ENCODE data around the gene PIEZO1. TPM values are rescaled to one million over a fixed set of nuclear protein-coding genes. Genes with fewer than 3 reads are reported as not detected.

Gene PIEZO1
- polyA plus RNA-seq, 4 donors: 25.6 to 46.9 (median 36.0) TPM

GRCh38 chr16:88706965-88707826 lies 77.8 kb downstream of the PIEZO1 start:
- no peak for DNase-seq (ENCODE audit: low read depth in 4 of 4, low spot score in 3 of 4)

GRCh38 chr16:88706229-88706964 lies 78.6 kb downstream of the PIEZO1 start, which contains the start of the genes CTU2 and RNF166:
Gene CTU2 (plus strand): TSS chr16:88706503. CDS start chr16:88706531, 28 bp downstream.
Gene RNF166 (minus strand): TSS chr16:88706408. CDS start chr16:88706325, 83 bp downstream.
- peak; percentile 64 to 73 (median 66) for DNase-seq (ENCODE audit: low read depth in 4 of 4, low spot score in 3 of 4)

GRCh38 chr16:88705801-88706228 lies 79.2 kb downstream of the PIEZO1 start:
- no peak for DNase-seq (ENCODE audit: low read depth in 4 of 4, low spot score in 3 of 4)

- DNase-seq (ENCODE audit: low read depth in 4 of 4, low spot score in 3 of 4): no peak
Measured at GRCh38 chr16:88705076-88705684, 79.8 kb downstream of the PIEZO1 start.

DNA sequence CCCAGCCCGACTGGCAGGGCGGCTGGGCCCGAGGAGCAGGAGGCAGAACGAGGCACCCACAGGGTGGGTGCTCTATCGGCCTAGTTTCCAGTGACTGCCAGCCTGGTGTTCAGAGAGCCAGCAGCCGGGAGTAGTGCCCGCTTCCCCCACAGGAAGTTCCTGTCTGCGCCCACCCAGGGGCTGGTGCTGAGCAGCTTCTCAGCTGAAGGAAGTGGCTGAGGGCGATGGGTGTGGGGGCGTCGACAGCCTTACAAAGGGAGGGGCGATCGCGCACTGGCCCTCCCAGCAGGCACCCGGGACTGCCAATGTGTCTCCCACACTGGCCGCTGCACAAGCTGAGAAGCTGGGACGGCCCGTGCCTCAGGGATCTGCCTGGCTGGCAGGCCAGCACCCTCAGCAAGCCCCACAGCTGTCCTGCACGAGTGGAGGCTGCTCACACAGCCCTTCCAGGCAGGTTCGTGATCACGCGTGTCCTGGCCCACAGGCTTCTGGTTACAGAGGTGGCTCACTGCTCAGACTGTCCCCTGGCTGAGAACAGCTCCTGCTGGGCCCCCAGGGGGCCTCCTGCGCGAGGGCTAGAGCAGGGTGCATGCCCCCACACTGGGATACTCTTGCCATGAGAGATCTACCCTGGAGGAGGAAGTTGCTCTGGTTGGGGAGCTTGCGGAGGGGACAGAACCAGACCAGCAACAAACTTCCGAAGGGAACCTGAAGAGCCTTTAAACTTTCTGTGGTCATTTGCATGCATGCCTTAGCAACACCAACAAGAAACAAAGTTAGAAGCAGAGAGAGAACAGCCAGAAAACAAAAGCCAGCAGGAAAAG lies 81.3 kb downstream of the PIEZO1 start:
- DNase-seq (ENCODE audit: low read depth in 4 of 4, low spot score in 3 of 4): no peak

GRCh38 chr16:88702371-88703210 lies 82.4 kb downstream of the PIEZO1 start:
- DNase-seq (ENCODE audit: low read depth in 4 of 4, low spot score in 3 of 4): no peak

DNA sequence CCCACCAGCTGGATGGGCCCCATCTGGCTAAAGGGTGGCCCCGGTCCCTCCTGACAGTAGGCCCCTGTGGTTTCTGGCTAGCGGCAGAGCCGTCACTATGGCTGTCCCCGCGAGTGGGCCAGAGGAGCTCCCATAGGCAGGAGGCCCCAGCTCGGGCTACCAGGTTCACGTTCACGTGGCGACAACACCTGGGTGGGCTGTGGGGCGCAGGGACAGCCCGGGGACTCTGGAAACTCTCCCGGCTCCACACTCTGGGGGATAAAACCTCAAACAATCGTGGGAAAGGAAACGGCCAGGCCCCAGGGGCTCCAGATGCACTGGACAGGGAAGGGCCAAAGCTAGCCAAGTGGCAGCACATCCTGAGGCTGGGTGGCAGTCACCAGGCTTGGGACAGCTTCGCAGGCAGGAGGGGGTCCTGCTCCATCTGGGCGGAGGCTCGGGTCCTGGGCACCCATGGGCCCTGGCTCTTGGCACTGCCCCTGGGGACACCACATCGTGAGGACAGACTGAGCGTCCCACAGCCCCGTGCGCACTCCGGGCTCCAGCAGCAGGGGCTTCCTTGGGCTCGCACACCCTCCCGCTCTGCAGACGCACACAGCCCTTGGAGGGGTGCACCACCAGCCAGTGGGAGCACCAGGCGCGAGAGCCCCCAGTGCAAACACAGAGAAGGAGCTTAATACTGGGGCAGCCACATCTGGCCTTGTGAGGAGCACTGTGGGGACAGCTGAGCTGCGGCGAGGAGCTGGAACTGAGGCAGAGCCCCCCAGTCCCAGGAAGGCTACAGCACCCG lies 83.2 kb downstream of the PIEZO1 start:
- DNase-seq (ENCODE audit: low read depth in 4 of 4, low spot score in 3 of 4): no peak

DNA sequence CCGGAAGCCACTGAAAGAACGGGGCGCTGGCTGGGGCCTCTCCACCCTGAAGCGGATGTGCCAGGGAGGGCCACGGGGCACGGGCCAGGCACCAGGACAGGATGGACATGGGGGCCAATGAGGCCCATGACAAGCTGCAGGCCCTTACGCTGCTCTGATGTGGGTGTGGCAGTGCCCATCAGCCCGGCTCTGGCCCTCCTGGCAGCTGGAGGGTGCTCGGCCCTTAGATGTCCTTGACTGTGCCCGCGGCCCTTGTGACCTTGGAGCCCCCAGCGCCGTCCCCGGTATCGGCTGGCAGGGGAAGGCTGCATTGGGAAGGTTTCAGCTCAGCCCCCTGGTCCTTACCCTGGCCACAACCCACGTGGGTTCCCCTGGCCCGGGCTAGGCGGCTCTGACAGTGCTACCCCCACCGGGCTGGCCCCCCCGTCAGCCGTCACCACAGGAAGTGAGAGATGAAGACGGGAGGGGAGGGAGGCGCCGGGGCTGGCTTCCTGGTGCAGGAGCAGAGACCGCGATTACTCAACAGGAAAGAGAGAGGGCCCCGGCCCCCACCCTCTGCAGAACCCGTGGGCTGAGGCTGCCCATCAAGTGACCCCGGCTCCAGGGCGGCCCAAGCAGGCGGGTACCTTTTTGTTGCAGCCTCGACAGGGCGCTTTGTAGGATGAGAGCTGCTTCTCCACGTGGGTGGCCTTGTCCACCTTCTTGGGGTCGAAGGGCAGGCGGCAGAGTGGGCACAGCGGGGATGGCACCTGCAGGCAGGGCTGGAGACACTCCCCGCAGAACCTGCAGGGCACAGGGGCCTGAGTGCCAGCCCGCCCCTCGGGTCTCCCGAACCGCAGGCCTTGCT lies 84.2 kb downstream of the PIEZO1 start:
- DNase-seq (ENCODE audit: low read depth in 4 of 4, low spot score in 3 of 4): peak in 3 of 4 donors; percentile 20 to 42 (median 26)

DNA sequence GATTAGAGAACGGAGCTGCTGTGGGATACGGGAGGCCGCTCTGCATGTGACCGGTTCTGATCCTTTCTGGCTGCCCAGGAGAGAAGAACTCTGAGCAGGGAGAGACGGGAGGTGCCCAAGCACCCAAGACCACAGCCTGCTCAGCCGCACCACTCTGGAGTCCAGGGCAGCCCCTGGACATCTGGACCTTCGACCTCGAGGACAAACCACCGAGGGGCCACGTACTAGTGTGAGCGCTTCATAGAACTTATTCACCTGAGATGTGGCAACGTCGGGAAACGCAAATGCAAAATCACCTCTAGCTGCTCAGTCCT lies 84.7 kb downstream of the PIEZO1 start:
- no peak for DNase-seq (ENCODE audit: low read depth in 4 of 4, low spot score in 3 of 4)

DNA sequence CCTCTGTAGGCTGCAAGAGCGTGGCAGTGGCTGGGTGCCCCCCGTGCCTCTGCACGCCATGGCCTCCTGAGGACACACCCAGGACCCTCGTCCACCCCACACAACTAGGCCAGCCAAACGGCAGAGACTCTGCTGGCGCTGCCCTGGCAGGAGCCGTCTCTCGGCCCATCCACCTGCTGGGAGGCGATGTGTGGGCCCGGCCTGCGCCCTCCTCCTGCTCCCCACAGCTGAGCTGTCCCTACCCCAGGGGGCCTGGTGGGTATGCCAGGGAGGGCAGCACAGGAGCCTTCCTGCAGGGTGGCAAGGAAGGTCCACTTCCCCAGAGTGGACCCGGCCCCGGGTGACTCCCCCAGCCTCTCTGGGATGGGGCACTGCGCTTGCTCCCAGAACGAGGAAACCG lies 85.8 kb downstream of the PIEZO1 start:
- DNase-seq (ENCODE audit: low read depth in 4 of 4, low spot score in 3 of 4): no peak

DNA sequence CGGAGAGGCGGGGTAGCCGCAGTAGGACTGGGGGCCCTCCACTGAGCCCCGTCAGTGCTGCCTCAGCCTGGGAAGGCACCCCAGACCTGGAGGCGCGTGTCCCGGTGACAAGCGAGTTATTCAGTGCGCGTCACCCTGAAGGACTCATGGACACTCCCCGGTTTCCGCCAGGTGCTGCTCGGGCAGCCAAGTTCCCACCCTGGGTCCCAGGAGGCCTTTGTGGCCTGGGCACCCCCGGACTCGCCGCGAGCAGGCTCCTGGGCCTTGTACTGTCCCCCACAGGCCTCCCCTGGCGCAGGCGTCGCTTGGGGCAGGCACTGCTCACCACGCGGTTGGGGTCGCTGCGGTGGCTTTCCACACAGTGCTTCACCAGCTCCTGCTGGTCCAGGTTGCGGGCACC lies 86.4 kb downstream of the PIEZO1 start:
- no peak for DNase-seq (ENCODE audit: low read depth in 4 of 4, low spot score in 3 of 4)

DNA sequence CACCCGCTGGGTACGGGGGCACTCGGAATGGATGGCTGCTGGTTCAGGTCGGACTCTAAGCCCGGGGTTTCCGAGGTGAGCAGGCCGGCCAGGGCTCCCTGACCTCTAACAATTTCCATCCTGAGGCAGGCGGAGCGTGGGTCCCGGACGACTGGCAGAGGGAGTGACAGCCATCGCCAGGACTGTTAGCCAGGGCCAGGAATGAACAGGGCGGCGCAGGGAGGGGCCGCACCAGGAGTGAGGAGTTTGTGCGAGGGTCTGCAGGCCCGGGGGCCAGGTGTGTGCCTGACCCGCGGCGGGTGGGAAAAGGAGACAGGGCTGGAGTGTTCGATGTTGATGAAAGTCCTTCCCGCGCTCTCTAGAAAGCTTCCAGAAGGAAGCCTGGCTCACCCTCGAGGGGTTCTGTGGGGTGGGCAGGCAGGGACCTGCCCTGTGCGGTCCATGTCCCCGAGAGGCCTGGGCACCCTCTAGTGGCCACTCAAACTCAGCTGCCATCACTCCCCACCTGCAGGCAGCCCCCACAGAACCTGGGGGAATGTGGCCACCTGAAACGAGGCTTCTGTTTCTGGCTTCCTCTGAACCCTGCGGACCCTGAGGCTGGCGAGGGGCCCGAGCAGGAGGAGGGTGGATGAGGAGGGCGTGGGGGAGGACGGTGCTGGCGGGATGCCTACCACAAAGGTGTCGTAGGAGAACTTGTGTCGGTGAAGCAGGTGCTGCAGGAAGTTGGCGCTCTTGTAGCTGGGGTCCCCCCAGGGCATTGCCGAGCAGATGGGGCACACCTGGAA lies 87.0 kb downstream of the PIEZO1 start:
- DNase-seq (ENCODE audit: low read depth in 4 of 4, low spot score in 3 of 4): no peak

GRCh38 chr16:88697116-88697830 lies 87.7 kb downstream of the PIEZO1 start:
- DNase-seq (ENCODE audit: low read depth in 4 of 4, low spot score in 3 of 4): no peak

DNA sequence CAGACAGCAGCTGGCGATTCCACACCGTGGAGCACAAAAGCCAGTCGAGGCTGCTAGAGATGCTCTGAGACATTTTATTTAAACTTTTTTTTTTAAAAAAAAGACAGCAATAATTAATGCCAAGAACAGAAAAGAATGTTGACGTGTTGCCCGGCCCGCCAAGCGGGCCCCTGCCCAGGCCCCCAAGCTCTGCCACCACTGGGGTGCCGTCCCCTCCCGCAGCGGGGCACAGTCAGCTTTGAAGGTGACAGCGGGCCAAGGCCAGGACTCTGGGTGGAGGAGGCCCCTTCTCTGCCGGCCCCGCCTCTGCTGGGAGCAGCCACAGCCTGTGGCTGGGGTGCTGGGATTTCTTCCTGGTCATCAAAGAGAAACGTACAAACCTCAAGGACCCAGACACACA lies 88.6 kb downstream of the PIEZO1 start:
- no peak for DNase-seq (ENCODE audit: low read depth in 4 of 4, low spot score in 3 of 4)

DNA sequence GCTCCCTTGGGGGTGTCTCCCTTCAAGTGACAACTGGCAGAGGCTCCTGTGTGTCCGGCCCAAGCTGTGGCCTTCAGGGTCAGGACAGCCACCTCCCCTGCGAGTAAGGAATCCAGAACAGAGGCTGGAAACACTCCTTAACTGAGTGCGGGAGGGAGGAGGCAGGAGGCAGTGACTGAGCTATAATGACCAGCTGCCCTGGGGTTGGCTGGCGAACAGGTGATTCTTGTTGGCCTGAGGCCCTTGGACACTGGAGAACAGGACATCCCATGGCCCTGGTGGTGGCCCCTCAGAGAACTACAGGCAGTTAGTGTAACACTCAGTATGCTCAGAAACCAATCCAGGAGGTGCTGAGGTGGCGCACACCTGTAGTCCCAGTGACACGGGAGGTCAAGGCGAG lies 89.3 kb downstream of the PIEZO1 start:
- DNase-seq (ENCODE audit: low read depth in 4 of 4, low spot score in 3 of 4): no peak

GRCh38 chr16:88695218-88695617 lies 89.8 kb downstream of the PIEZO1 start:
- no peak for DNase-seq (ENCODE audit: low read depth in 4 of 4, low spot score in 3 of 4)

All from left renal pelvis (tissue), 4 donors.